ENCODE measurements around the gene COG6. TPM values are rescaled to one million over a fixed set of nuclear protein-coding genes. Genes with fewer than 3 reads are reported as not detected.

The COG6 gene
- total and polyA plus RNA-seq, 10 of the 15 experiments (the other 5 are each of a cell fraction or from before 2014, with no cell fraction given): 4.5 to 29.8 (median 12.6) TPM

DNA sequence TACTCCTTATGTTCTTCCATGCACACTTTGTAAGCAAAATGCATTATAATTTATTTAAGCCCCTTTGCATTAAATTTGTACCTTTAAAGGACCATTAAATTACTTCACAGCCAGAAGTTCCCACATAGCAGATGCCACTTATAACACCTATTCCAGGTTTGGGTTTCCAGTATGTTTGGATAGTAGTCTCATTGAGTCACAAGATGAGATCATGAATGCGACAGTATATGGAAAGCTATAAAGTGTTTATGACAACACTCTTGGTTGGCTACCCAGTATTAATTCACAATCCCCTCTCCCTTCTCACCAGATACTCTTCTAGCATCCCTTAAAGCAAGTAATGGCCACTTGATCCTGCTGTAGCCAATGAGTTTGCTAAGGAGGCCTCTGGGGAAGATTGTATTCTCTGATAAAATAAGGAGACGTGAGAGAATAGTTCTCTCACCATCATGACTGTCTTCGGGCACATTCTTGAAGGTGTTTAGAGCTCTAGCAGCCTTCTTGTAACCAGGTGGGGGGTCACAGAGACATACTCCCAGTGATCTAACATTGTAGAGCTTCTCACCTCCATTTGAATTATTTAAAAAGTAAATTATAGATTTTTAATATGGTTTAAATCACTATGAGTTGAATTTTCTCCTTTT is 49.7 kb upstream of the COG6 start:
- no peaks in the 10 kb centered on the region for H3K9me3 ChIP-seq (replicated peaks; ENCODE audit: control insufficient read depth, insufficient read depth, low read length)
- 55% methylated on average over 3 of the region's 3 CpGs for WGBS (ENCODE audit: insufficient coverage, insufficient replicate concordance, low lambda C conversion rate, missing lambda C conversion rate)

More for the DNA sequence above, 49.7 kb upstream of the COG6 start:
- Histone ChIP-seq H3K79me2 (ENCODE audit: control insufficient read depth, insufficient read depth, low read length) (no peaks in the 10 kb centered on the region), H3K36me3 (ENCODE audit: control insufficient read depth in 2 of 2, insufficient read depth in 2 of 2, low read length in 1 of 2) (no peaks in the 10 kb centered on the region), H3K27ac (ENCODE audit: control insufficient read depth, insufficient read depth) (no peak overlapping the region), H3K9ac (ENCODE audit: control insufficient read depth, insufficient read depth, low read length) (no peak overlapping the region), H3K27me3 (replicated peaks in 1 of 2; ENCODE audit: control insufficient read depth in 2 of 2, insufficient read depth in 2 of 2, low read length in 1 of 2) (peaks cover 0 to 5% of the 10 kb centered on the region in 2 experiments; a peak in 3 of 4 replicates), H3K4me3 (no peak overlapping the region), H4K20me1 (ENCODE audit: control insufficient read depth, insufficient read depth) (no peaks in the 10 kb centered on the region), H3K4me2 (ENCODE audit: control insufficient read depth, insufficient read depth) (no peak overlapping the region), H2AFZ (ENCODE audit: control insufficient read depth, low read depth, low read length) (no peak overlapping the region), H3K4me1 (ENCODE audit: control insufficient read depth, insufficient read depth, low read length) (no peaks in the 10 kb centered on the region; the same call in 1 of the 2 replicates)
- FAIRE-seq (no peak), DNase-seq (ENCODE audit: low read depth, low spot score) (no peak), ATAC-seq (no peak)
- intact Hi-C loops (cut with micrococcal nuclease; ENCODE audit: unreplicated experiment) (loop anchor here (10.0 kb wide), 1 partner anchor 61 kb away; no protein-coding TSS in a partner anchor), in situ Hi-C loops (cut with MboI) (loop anchor here (5.0 kb wide), 1 partner anchor 343 kb away; no protein-coding TSS in a partner anchor)
- ChIA-PET CTCF (interaction anchor here (0.5 to 2.5 kb wide), 9 partner anchors 10 to 552 kb away, joined by 3 to 18 read pairs (median 3); no protein-coding TSS in a partner anchor), POLR2A (no interaction called here), RAD21 (ENCODE audit: unreplicated experiment) (interaction anchor here (1.2 to 5.1 kb wide), 4 partner anchors 10 to 461 kb away, joined by 5 to 21 read pairs (median 5); no protein-coding TSS in a partner anchor), SMC1A (ENCODE audit: uncharacterized antibody, unreplicated experiment) (interaction anchor here (0.6 to 2.1 kb wide), 8 partner anchors 10 to 570 kb away, joined by 3 to 10 read pairs (median 4); no protein-coding TSS in a partner anchor)
- TF ChIP-seq, protein P1, sequence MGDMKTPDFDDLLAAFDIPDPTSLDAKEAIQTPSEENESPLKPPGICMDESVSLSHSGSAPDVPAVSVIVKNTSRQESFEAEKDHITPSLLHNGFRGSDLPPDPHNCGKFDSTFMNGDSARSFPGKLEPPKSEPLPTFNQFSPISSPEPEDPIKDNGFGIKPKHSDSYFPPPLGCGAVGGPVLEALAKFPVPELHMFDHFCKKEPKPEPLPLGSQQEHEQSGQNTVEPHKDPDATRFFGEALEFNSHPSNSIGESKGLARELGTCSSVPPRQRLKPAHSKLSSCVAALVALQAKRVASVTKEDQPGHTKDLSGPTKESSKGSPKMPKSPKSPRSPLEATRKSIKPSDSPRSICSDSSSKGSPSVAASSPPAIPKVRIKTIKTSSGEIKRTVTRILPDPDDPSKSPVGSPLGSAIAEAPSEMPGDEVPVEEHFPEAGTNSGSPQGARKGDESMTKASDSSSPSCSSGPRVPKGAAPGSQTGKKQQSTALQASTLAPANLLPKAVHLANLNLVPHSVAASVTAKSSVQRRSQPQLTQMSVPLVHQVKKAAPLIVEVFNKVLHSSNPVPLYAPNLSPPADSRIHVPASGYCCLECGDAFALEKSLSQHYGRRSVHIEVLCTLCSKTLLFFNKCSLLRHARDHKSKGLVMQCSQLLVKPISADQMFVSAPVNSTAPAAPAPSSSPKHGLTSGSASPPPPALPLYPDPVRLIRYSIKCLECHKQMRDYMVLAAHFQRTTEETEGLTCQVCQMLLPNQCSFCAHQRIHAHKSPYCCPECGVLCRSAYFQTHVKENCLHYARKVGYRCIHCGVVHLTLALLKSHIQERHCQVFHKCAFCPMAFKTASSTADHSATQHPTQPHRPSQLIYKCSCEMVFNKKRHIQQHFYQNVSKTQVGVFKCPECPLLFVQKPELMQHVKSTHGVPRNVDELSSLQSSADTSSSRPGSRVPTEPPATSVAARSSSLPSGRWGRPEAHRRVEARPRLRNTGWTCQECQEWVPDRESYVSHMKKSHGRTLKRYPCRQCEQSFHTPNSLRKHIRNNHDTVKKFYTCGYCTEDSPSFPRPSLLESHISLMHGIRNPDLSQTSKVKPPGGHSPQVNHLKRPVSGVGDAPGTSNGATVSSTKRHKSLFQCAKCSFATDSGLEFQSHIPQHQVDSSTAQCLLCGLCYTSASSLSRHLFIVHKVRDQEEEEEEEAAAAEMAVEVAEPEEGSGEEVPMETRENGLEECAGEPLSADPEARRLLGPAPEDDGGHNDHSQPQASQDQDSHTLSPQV (IDR thresholded peaks at IDR 0.05): no peak
- no peak for TF ChIP-seq MTA3 (IDR thresholded peaks at IDR 0.05; ENCODE audit: borderline replicate concordance, low read length)
- TF ChIP-seq POLR2AphosphoS2 (IDR thresholded peaks at IDR 0.05; ENCODE audit: low read depth, low read length): no peak
- no peak for TF ChIP-seq TBL1XR1 (IDR thresholded peaks at IDR 0.05; ENCODE audit: low read depth, low read length)
- no TSS peak for BruUV-seq (replicated peaks)

Measured in GM12878 (cell line).